Stimulated activated CD4-positive, alpha-beta T cell treated with anti-CD3 and anti-CD28 coated beads, Interleukin-1b, Interleukin-23, amount 100 ng/mL, for 4 hours (primary cell): ENCODE results near the gene SSBP4.

Experiments
- DNase-seq, 2 donors: peaks; one replicate each; pipeline ENCODE4 v3.0.0-alpha.2; 2020; ENCODE audit warnings: low read depth in 2 of 2

The SSBP4 gene

DNA sequence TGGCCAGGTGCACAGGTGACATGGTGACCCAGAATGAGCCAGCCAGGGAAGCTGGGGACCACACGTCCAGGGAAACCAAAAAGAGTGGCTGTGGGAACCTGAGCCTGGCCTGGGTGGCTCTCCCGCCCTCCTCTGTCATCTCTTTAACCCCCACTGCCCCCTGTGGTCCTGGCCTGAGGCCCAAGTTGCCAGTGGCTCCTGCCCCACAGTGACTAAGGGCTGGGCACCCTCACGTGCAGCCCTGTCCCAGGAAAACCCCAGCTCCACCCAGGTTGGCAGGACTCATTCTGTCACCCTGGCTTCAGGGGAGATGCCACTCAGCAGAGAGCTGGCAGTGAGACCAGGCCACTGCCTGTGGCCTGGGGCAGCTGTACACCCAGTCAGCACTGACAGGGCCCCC is 49.3 kb downstream of the SSBP4 start:
- no peak for DNase-seq

GRCh38 chr19:18469069-18469846 is 50.1 kb downstream of the SSBP4 start:
- peak; percentile 53 to 58 for DNase-seq

- no peak for DNase-seq
Observed at GRCh38 chr19:18470787-18471186, 51.6 kb downstream of the SSBP4 start.

GRCh38 chr19:18473003-18473705 is 54.0 kb downstream of the SSBP4 start:
- no peak for DNase-seq

DNA sequence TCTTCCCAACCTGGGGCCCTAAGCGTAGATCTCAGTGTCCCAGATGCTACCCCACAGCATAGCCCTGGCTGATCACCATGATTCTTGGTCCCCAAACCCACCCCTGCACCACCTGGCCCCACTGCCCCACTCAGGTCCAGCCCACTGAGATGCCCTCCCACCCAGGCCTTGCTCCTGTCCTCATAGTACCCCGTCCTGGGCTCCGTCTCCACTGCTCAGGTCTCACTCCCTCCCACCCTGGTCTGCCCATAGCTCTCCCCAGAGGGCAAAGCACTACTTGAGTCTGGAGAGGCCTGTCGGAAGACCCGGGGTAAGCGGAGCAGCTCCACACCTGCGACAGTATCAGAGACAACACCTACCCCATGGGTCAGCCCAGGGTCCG is 54.5 kb downstream of the SSBP4 start:
- DNase-seq: no peak

GRCh38 chr19:18474366-18474887 is 55.2 kb downstream of the SSBP4 start:
- DNase-seq: no peak

DNA sequence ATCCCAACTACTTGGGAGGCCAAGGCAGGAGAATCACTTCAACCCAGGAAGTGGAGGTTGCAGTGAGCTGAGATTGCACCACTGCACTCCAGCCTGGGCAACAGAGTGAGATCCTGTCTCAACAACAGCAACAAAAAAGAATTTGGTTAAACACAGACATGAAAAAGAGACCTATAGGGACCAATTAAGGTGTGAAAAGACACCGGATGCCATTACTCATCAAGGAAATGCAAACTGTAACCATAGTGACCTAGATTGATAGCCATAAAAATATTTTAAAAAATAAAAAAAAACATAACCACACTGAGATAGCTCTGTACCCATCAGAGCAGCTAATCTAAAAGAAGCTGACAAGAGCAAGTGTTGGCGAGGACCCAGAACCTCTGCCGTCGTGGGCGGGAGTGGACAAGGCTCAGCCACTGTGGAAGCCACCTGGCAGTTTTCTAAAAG is 55.8 kb downstream of the SSBP4 start:
- no peak for DNase-seq

GRCh38 chr19:18475762-18476331 is 56.6 kb downstream of the SSBP4 start:
- no peak for DNase-seq

DNA sequence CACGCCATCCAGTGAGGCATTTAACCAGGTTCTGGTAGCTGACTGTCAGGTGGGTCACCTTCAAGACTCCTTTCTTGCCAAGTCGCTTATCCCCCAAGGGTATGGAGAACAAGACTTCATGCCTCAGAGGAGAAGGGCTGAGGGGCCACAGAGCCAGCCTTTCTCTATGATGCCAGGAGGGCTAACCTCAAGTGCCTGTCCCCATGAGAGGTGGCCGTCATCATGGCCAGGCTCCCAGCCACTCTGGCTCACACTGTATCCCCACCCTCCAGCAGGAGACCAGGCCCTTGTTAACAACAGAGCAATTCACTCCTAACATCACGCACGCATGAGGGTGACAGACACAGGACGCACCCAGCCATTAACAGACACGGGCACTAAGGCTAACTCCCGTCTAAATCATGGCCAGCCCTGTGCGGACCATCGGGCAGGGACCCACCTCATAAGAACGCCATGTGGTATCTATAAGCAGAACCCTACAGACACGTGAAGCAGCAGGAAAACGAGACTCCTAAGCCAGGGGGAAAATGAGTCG is 57.4 kb downstream of the SSBP4 start:
- no peak for DNase-seq

GRCh38 chr19:18477042-18477779 is 58.0 kb downstream of the SSBP4 start:
- no peak for DNase-seq

DNA sequence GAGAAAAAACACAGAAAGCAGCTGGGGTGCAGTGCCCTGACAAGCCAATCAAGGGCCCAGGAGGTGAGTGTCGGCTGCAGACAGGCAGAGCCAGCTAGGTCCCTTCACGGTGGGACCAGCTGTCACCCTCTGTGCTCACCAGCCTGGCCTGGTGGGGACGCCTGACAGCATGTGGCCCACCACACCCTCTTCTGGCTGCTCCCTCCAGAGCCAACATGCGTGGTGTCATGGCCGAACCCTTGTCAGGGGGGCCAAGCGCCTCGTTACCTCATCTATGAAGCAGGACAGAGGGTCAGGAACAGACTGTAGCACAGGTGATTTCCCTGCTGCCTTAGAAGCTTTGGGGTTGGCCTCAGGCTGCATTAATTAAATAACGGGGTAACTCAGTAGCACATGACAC is 58.8 kb downstream of the SSBP4 start:
- no peak for DNase-seq

DNA sequence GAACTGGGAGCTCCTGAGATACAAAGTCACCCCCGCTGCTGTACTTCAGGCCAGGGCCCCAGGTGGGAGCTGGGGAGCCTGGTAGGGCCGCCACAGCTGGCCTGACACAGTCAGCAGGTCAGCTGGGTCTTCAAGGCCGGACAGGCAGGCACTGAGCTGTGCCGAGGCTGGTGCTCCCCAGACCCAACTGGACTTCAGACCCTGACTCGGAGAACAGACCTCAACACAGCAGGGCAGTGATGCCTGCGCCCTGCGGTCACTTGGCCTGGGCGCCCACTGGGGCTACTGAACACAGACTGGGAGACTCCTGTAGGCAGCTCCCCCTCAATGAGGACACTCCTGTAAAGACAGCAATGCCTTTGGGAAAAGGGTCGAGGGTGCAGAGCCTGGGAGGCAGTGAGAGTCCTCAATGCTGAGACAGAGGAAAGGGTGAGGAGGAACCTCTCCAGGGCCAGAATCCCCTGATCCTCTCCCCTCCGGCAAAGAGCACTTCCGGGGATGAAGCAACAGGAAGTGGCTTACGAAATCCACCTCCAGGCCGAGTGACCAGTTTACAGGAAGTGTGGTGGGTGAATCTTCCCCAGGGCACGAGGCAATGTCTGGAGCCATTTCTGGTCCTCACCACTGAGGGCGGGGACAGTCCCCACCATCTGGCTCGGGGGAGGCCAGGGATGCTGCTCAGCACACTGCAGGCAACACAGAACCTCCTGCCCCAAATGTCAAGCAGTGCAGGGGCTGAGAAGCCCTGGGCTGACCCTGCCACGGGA is 59.5 kb downstream of the SSBP4 start:
- DNase-seq: peak; percentile 19 to 37

GRCh38 chr19:18480006-18480691 is 61.0 kb downstream of the SSBP4 start:
- no peak for DNase-seq

GRCh38 chr19:18481505-18482222 is 62.5 kb downstream of the SSBP4 start:
- DNase-seq: no peak

- no peak for DNase-seq
Observed at GRCh38 chr19:18483119-18483890, 64.1 kb downstream of the SSBP4 start.
